GM12873 (cell line): ENCODE results near the gene WRAP53.

ENCODE experiments used
- TF ChIP-seq, protein P1 (sequence below): IDR thresholded peaks from 2 replicates; pipeline ENCODE4 v1.5.1; 2012; ENCODE audit warnings: low read depth, mild to moderate bottlenecking, moderate library complexity, low read length, control low read depth; ENCODE audit not compliant: insufficient read depth; ENCODE audit errors: missing control alignments

WRAP53 gene

DNA sequence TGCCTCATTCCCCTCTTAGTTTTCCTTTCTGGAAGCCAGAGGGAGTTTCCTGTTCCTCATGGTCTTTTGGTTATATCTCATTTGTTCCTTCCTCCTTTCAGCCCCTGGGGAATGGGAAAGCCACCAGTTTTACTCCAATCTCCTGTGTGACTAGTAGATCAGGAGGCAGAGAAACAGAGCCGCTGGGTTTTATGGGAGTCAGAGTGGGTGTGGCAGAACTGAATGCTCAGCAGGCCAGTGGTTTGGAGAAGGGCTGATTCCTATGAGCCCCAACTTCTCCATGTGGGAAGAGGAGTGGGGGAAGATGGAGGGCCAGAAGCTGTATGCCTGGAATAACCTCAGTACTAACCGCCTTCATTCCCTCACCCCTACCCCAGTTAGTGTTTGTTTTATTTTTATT, 33.3 kb downstream of the WRAP53 start:
- TF ChIP-seq, protein P1, sequence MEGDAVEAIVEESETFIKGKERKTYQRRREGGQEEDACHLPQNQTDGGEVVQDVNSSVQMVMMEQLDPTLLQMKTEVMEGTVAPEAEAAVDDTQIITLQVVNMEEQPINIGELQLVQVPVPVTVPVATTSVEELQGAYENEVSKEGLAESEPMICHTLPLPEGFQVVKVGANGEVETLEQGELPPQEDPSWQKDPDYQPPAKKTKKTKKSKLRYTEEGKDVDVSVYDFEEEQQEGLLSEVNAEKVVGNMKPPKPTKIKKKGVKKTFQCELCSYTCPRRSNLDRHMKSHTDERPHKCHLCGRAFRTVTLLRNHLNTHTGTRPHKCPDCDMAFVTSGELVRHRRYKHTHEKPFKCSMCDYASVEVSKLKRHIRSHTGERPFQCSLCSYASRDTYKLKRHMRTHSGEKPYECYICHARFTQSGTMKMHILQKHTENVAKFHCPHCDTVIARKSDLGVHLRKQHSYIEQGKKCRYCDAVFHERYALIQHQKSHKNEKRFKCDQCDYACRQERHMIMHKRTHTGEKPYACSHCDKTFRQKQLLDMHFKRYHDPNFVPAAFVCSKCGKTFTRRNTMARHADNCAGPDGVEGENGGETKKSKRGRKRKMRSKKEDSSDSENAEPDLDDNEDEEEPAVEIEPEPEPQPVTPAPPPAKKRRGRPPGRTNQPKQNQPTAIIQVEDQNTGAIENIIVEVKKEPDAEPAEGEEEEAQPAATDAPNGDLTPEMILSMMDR = no peak

DNA sequence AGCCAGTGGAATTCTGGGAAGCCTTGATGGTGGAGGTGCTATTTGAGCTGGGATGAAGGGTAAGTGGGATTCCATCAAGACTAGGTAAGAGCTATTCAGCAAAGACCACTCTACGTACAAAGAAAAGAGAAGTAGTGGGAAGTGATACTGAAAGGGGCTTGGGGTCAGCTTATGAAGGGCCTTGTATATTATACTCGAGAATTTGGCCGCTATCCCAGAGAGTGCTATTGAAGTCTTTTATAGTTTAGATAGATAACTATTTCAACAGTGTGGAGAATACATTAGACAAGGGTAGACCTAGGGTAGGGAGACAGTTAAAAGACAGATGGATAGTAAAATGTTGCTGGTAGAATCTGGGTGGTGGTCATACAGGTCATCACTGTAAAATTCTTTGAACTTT, 39.6 kb downstream of the WRAP53 start:
- TF ChIP-seq, protein P1 = no peak

GRCh38 chr17:7729816-7730215, 41.5 kb downstream of the WRAP53 start:
- TF ChIP-seq, protein P1 = no peak

GRCh38 chr17:7732981-7733539, 44.8 kb downstream of the WRAP53 start:
- TF ChIP-seq, protein P1 = no peak

DNA sequence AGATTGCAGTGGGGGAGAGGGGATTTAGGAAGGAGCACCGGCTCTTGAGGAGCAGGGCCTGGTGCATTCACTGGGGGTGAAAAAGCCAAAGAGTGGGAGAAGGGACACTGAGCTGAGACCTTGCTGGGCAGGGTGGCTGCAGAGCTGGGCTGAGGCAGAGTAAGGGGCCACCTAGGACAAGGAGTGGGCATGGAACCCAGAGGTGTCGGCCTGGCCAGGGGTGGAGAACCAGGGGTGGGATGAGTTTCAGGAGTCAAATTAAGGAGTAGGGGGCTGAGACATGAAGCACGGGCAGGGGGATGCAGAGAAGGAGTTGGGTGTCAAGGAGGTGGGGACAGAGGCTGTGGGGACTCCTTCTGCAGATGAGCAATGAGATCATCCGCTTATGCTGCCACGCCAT, 49.3 kb downstream of the WRAP53 start:
- TF ChIP-seq, protein P1 = no peak

DNA sequence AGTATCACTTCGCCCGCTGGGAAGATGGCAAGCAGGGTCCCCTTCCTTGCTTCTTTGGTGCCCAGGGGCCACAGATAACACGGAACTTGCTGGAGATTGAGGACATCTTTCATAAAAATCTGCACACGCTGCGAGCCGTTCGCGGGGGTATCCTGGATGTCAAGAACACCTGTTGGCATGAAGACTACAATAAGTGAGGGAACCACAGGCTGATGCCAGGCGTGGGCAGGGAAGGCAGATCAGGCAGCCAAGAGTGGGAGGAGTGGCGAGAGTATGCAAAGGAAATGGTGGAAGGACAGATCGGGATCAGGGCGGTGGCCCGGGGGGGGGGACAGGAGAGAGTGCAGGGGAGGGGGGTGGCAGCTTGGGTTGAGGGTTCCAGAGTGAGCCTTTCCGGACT, 51.5 kb downstream of the WRAP53 start:
- TF ChIP-seq, protein P1 = no peak

DNA sequence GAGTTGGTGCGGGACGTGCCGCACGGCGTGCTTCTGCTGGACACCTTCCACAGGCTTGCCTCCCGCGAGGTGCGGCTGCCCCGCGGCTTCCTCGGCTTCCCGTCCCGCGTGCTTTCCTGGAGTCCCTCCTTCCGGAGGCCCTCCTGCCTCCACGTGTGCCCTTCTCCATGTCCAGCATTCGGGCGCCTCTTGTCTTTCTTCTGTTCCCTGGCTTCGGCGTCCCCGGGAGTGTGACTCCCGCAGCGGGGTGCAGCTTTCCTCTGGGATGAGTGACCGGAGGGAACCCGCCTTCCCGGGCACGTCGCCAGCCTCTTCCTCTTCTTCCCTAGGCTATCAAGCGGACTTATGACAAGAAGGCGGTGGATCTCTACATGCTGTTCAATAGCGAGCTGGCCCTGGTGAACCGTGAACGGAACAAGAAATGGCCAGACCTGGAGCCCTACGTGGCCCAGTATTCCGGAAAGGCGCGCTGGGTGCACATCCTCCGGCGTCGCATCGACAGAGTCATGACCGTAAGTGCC, 52.3 kb downstream of the WRAP53 start:
- TF ChIP-seq, protein P1 = no peak
